GM18873 (cell line): ENCODE data around the gene SPATA25.
"Not testable (repeated sequence)": the region's sequence is repeated elsewhere in the genome, so short reads cannot be mapped to it uniquely, and the experiment has no call there.

Experiments used
- ATAC-seq: cut with Tn5 transposase; IDR thresholded peaks from one replicate; pipeline ENCODE4 v1.9.1; 2021; ENCODE audit warnings: mild to moderate bottlenecking, moderate library complexity, moderate number of reproducible peaks; ENCODE audit not compliant: unreplicated experiment, low FRiP score

The SPATA25 gene

GRCh38 chr20:45887346-45887715 is at the start of gene SPATA25:
Gene SPATA25 (minus strand): TSS chr20:45887622. CDS start chr20:45887590, 32 bp downstream.
- ATAC-seq = no peak

GRCh38 chr20:45935416-45936046 is 48.1 kb upstream of the SPATA25 start:
- ATAC-seq = peak; percentile 9

- ATAC-seq = peak; percentile 59
These were observed 47.4 kb upstream of the SPATA25 start, which contains the start of gene PCIF1 for GRCh38 chr20:45934586-45935415. Gene PCIF1 (plus strand): TSS chr20:45934683. CDS start chr20:45939000, 4,317 bp downstream.

GRCh38 chr20:45934046-45934585 is 46.7 kb upstream of the SPATA25 start:
- peak; percentile 10 for ATAC-seq

- ATAC-seq = no peak
These were observed 46.0 kb upstream of the SPATA25 start for GRCh38 chr20:45933266-45934045.

GRCh38 chr20:45931680-45932079 is 44.3 kb upstream of the SPATA25 start:
- not testable (repeated sequence) for ATAC-seq

- ATAC-seq = no peak
These were observed 39.9 kb upstream of the SPATA25 start for GRCh38 chr20:45927071-45927878.

- no peak for ATAC-seq
These were observed 39.3 kb upstream of the SPATA25 start for GRCh38 chr20:45926731-45927070.

- no peak for ATAC-seq
These were observed 38.5 kb upstream of the SPATA25 start for GRCh38 chr20:45925821-45926506.

GRCh38 chr20:45924391-45925261 is 37.2 kb upstream of the SPATA25 start:
- ATAC-seq = no peak

GRCh38 chr20:45921337-45922189 is 34.1 kb upstream of the SPATA25 start:
- ATAC-seq = no peak

GRCh38 chr20:45920462-45921336 is 33.3 kb upstream of the SPATA25 start:
- no peak for ATAC-seq

- ATAC-seq = no peak
These were observed 32.3 kb upstream of the SPATA25 start for GRCh38 chr20:45919542-45920399.

- ATAC-seq = no peak
These were observed 31.5 kb upstream of the SPATA25 start for GRCh38 chr20:45918779-45919537.

GRCh38 chr20:45918182-45918737 is 30.8 kb upstream of the SPATA25 start:
- no peak for ATAC-seq
